Common myeloid progenitor, CD34-positive (primary cell): ENCODE measurements around the gene BAG3.

Experiments
- CTCF ChIA-PET: fragments of 350-600 bp; sonication (Branson Sonifier 250); formaldehyde crosslinking; loops from one replicate; lab custom pipeline; 2021; ENCODE audit warnings: antibody characterized with exemption; lab: Charles Lee
- POLR2A ChIA-PET: fragments of 350-600 bp; sonication (Branson Sonifier 250); formaldehyde crosslinking; loops from one replicate; lab custom pipeline; 2021; ENCODE audit warnings: antibody characterized with exemption; lab: Charles Lee
- DNase-seq, 3 donors: peaks; one replicate each; pipeline versions ENCODE4 v3.0.0 to v3.0.0-alpha.2; 2013
- H3K27ac ChIP-seq, 2 experiments: 1 replicate in 1 of 2; 2 replicates in 1 of 2; pipeline ENCODE4 v1.7.0; 2013; ENCODE audit warnings: inconsistent platforms in 2 of 2, low read length in 2 of 2, mild to moderate bottlenecking in 2 of 2, low read depth in 1 of 2, moderate library complexity in 1 of 2; ENCODE audit not compliant: severe bottlenecking in 2 of 2, insufficient read depth in 1 of 2, poor library complexity in 1 of 2
- H3K27me3 ChIP-seq, 5 experiments: replicated peaks in 2 of 5; 1 replicate in 3 of 5; 2 replicates in 2 of 5; pipeline versions ENCODE4 v1.6.1 to v1.7.0; 2013; ENCODE audit warnings: low read length in 4 of 5, mild to moderate bottlenecking in 2 of 5, moderate library complexity in 2 of 5, inconsistent platforms in 1 of 5; ENCODE audit not compliant: insufficient read depth in 5 of 5, control insufficient read depth in 4 of 5
- H3K36me3 ChIP-seq, 4 experiments: 1 replicate in 2 of 4; 2 replicates in 2 of 4; pipeline versions ENCODE4 v1.6.1 to v1.7.0; 2013; ENCODE audit warnings: low read length in 3 of 4, control low read depth in 1 of 4, mild to moderate bottlenecking in 1 of 4; ENCODE audit not compliant: control insufficient read depth in 4 of 4, insufficient read depth in 4 of 4
- H3K4me1 ChIP-seq, 4 experiments: 1 replicate in 3 of 4; 2 replicates in 1 of 4; pipeline versions ENCODE4 v1.6.1 to v1.7.1; 2013; ENCODE audit warnings: low read length in 3 of 4, mild to moderate bottlenecking in 3 of 4, control low read depth in 1 of 4, inconsistent platforms in 1 of 4, moderate library complexity in 1 of 4; ENCODE audit not compliant: control insufficient read depth in 4 of 4, insufficient read depth in 4 of 4; ENCODE audit errors: control extremely low read depth in 1 of 4
- H3K4me3 ChIP-seq, 7 experiments: 1 replicate in 4 of 7; 2 replicates in 3 of 7; pipeline versions ENCODE4 v1.5.1 to v1.7.0; 2013; ENCODE audit warnings: mild to moderate bottlenecking in 7 of 7, low read length in 6 of 7, moderate library complexity in 6 of 7, inconsistent platforms in 2 of 7, low read depth in 2 of 7, control low read depth in 1 of 7; ENCODE audit not compliant: insufficient read depth in 4 of 7, control insufficient read depth in 1 of 7; ENCODE audit errors: extremely low read depth in 1 of 7
- H3K9me3 ChIP-seq, 5 experiments: 1 replicate in 4 of 5; 2 replicates in 1 of 5; pipeline versions ENCODE4 v1.6.1 to v1.7.1; 2013; ENCODE audit warnings: low read length in 4 of 5, mild to moderate bottlenecking in 2 of 5, inconsistent platforms in 1 of 5, low read depth in 1 of 5, moderate library complexity in 1 of 5; ENCODE audit not compliant: control insufficient read depth in 4 of 5, insufficient read depth in 2 of 5; ENCODE audit errors: control extremely low read depth in 1 of 5
- WGBS: methylation state at CpG from one replicate; pipeline ENCODE4 v1.1.5; 2013; ENCODE audit not compliant: insufficient coverage; 5-methylcytosine and 5-hydroxymethylcytosine counted together

BAG3 gene

DNA sequence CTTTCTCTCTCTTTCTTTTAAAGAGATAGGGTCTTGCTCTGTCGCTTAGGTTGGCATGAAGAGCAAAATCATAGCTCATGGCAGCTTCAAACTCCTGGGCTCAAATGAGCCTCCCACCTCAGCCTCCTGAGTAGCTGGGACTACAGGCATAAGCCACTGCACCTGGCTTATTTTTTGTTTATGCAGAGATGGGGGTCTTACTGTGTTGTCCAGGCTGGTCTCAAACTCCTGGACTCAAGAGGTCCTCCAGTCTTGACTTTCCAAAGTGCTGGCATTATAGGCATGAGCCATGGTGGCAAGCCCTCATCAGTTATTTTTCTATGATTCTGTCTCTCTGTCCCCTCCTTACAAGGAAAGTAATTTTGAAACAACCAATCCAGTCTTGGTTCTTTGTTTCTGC is 1.1 kb upstream of the BAG3 start:
- H3K27me3 ChIP-seq: no peaks in the 10 kb centered on the region
- H3K4me1 ChIP-seq: peaks cover 0 to 26% (median 14%) of the 10 kb centered on the region in 4 experiments
- peak overlapping the region in 1 of 7 experiments; percentile 86 for H3K4me3 ChIP-seq
- no peaks in the 10 kb centered on the region for H3K36me3 ChIP-seq
- no peak overlapping the region for H3K27ac ChIP-seq
- POLR2A ChIA-PET: no interaction called here
- DNase-seq: no peak
- WGBS: 100% methylated on average over 1 of the region's 1 CpG
- CTCF ChIA-PET: no interaction called here
- peaks cover 0 to 7% (median under 1%) of the 10 kb centered on the region in 5 experiments for H3K9me3 ChIP-seq

DNA sequence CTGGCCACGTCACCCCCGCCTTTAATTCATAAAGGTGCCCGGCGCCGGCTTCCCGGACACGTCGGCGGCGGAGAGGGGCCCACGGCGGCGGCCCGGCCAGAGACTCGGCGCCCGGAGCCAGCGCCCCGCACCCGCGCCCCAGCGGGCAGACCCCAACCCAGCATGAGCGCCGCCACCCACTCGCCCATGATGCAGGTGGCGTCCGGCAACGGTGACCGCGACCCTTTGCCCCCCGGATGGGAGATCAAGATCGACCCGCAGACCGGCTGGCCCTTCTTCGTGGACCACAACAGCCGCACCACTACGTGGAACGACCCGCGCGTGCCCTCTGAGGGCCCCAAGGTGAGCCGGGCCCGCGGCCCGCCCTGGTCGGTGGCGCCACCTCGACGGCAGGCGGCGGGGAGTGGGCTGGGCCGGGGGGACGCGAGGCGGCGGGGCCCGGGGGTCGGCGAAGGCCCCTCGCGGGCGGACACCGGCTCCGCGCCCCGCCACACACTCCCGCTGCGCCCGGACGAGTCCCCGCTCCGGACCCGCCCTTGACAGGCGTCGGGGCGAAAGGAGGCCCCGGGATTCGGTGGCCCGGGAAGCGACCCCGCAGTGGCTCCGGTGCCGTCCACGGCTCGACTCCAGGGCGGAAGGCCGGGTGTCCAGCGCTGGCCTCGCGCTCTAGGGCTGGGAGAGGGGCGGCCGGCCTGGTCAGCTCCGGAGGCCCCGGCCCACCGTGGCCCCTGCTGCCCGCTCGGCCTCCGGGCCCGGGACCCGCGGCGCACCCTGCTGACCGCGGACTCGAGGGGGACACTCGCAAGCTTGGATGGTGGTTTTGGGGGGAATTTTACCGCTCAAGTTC is 557 bp downstream of the BAG3 start:
- POLR2A ChIA-PET: no interaction called here
- DNase-seq: peak in 2 of 3 donors; percentile 13 to 33
- Histone ChIP-seq H3K27me3 (no peaks in the 10 kb centered on the region), H3K9me3 (no peaks in the 10 kb centered on the region), H3K4me3 (peak overlapping the region; percentile 70 to 88 (median 81)), H3K4me1 (peaks cover 0 to 35% (median 20%) of the 10 kb centered on the region in 4 experiments), H3K36me3 (peaks cover 0 to 4% (median 0%) of the 10 kb centered on the region in 4 experiments), H3K27ac (peak overlapping the region in 1 of 2 experiments; percentile 71)
- CTCF ChIA-PET: interaction anchor here (0.9 kb wide), 1 partner anchor 45 kb away, joined by 3 read pairs; no protein-coding TSS in a partner anchor
- 1% methylated on average over 70 of the region's 107 CpGs for WGBS

DNA sequence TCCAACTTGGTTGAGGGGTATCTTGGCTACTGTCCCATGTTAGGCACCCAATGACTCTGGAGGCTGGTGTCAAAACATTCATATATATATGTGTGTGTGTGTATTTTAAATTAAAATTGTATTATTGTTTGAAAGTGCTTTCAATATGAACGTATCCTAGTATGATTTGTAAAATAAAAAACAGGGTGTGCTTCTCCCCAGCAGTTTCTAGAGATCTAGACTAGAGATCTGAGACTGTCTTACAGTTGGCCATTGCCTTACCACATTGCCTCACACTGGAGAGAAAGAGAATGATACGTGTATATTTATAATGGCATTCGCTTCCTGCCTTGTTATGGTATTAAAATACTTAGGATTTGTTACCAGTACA is 1.2 kb downstream of the BAG3 start:
- peak; percentile 40 to 78 (median 67) for DNase-seq
- peaks cover 0 to 35% (median 20%) of the 10 kb centered on the region in 4 experiments for H3K4me1 ChIP-seq
- peak overlapping the region in 1 of 2 experiments; percentile 71 for H3K27ac ChIP-seq
- no peaks in the 10 kb centered on the region for H3K9me3 ChIP-seq
- POLR2A ChIA-PET: no interaction called here
- H3K36me3 ChIP-seq: peaks cover 0 to 7% (median 0%) of the 10 kb centered on the region in 4 experiments
- H3K27me3 ChIP-seq: no peaks in the 10 kb centered on the region
- WGBS: 0% methylated on average over 1 of the region's 3 CpGs
- CTCF ChIA-PET: interaction anchor here (0.9 kb wide), 1 partner anchor 45 kb away, joined by 3 read pairs; no protein-coding TSS in a partner anchor
- H3K4me3 ChIP-seq: peak overlapping the region in 6 of 7 experiments; percentile 70 to 88 (median 82)

DNA sequence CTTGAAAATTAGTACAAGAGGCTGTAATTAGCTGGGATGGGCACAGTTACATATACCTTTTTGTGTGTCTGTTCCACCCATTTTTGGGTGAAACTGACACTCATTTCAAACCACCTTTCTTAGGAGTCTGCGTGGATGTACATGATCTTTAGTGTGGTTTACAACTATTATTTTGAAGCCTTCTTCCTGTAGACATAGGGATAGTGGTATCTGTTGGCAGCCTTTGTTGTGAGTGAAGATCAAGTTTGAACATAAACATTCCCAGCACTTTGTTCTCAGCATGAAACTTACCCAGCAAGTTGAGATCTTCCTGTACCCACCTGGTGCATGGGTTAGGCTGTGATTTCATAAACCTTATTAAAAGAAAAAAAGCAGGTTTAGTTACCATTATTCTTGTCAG is 2.0 kb downstream of the BAG3 start:
- Histone ChIP-seq H3K27me3 (no peaks in the 10 kb centered on the region), H3K36me3 (peaks cover 0 to 7% (median 0%) of the 10 kb centered on the region in 4 experiments), H3K4me1 (peaks cover 0 to 35% (median 20%) of the 10 kb centered on the region in 4 experiments), H3K9me3 (no peaks in the 10 kb centered on the region), H3K4me3 (peak overlapping the region in 1 of 7 experiments; percentile 2), H3K27ac (no peak overlapping the region)
- DNase-seq: no peak
- POLR2A ChIA-PET: interaction anchor here (1.0 kb wide), 1 partner anchor 28 kb away, joined by 3 read pairs; no protein-coding TSS in a partner anchor
- CTCF ChIA-PET: interaction anchor here (0.5 to 1.3 kb wide), 3 partner anchors 12 to 58 kb away, joined by 3 read pairs; no protein-coding TSS in a partner anchor
- no CpG with 5 or more reads among the region's 1 CpG for WGBS

DNA sequence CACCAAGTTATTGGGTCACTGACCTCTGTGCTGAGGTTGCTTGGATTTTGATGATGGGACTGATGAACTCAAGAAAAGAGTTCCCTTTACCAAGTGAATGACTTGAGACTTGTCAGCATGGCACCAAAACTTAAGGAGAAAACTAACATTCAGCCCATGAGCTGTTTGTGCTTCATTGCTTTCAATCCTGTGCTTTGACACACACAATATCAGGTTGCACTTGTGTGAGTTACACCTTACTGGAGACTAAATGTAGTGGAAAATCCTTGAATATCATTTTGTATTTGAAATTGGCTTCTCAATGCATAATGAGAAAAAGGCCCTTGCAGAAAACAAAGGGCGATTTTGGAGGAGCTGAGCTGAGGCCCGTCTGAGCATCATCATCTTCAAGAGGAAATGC is 2.7 kb downstream of the BAG3 start:
- H3K27me3 ChIP-seq: no peaks in the 10 kb centered on the region
- no peak for DNase-seq
- no peak overlapping the region for H3K27ac ChIP-seq
- H3K9me3 ChIP-seq: no peaks in the 10 kb centered on the region
- H3K4me3 ChIP-seq: no peak overlapping the region
- H3K4me1 ChIP-seq: peaks cover 0 to 35% (median 20%) of the 10 kb centered on the region in 4 experiments
- WGBS: 90% methylated on average over 2 of the region's 2 CpGs
- peaks cover 0 to 7% (median 0%) of the 10 kb centered on the region in 4 experiments for H3K36me3 ChIP-seq
- ChIA-PET CTCF (interaction anchor here (1.0 to 1.3 kb wide), 3 partner anchors 13 to 58 kb away, joined by 3 read pairs; no protein-coding TSS in a partner anchor), POLR2A (interaction anchor here (1.0 kb wide), 1 partner anchor 28 kb away, joined by 3 read pairs; no protein-coding TSS in a partner anchor)

DNA sequence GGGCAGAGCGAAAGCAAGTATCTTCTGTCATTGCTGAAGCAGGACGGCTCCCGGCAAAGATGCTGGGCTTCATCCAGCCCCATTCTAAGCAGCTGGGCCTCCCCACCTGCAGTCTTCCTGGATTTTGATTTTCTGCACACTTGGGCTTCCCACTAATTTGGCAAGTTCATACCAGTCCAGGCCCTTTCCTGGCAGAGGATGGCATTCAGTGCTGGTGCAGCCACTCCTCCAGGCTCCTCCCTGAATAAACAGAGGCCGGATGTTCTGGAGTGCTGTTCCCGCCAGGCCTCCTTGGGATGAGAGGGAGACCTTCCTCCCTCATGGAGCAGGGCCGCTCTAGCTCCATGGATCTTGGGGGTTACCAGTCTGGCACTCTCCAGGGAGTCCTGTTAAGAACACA is 3.4 kb downstream of the BAG3 start:
- H3K36me3 ChIP-seq: peaks cover 0 to 10% (median 0%) of the 10 kb centered on the region in 4 experiments
- H3K4me1 ChIP-seq: peaks cover 0 to 35% (median 20%) of the 10 kb centered on the region in 4 experiments
- H3K9me3 ChIP-seq: no peaks in the 10 kb centered on the region
- H3K4me3 ChIP-seq: no peak overlapping the region
- no peak overlapping the region for H3K27ac ChIP-seq
- no peak for DNase-seq
- H3K27me3 ChIP-seq: no peaks in the 10 kb centered on the region
- CTCF ChIA-PET: interaction anchor here (1.0 kb wide), 1 partner anchor 59 kb away, joined by 3 read pairs; no protein-coding TSS in a partner anchor
- 98% methylated on average over 6 of the region's 6 CpGs for WGBS
- POLR2A ChIA-PET: interaction anchor here (1.0 kb wide), 1 partner anchor 72 kb away, joined by 4 read pairs; no protein-coding TSS in a partner anchor
